SK-N-MC (cell line): ENCODE measurements around the gene EPHA4.

Source experiments
- EZH2 ChIP-seq: fragments of 200-600 bp; sonication (generic); IDR thresholded peaks from one replicate; pipeline ENCODE4 v1.6.1; 2017; ENCODE audit warnings: antibody characterized with exemption
- FOXP2 ChIP-seq: optimal IDR thresholded peaks from 2 replicates; pipeline ENCODE3; 2011; ENCODE audit warnings: mild to moderate bottlenecking, moderate library complexity; ENCODE audit not compliant: insufficient read depth; ENCODE audit errors: extremely low read length, control extremely low read depth
- POLR2AphosphoS5 ChIP-seq: IDR thresholded peaks from 2 replicates; pipeline ENCODE4 v1.6.1; 2012; ENCODE audit warnings: mild to moderate bottlenecking, low read depth, low read length, borderline replicate concordance

DNA sequence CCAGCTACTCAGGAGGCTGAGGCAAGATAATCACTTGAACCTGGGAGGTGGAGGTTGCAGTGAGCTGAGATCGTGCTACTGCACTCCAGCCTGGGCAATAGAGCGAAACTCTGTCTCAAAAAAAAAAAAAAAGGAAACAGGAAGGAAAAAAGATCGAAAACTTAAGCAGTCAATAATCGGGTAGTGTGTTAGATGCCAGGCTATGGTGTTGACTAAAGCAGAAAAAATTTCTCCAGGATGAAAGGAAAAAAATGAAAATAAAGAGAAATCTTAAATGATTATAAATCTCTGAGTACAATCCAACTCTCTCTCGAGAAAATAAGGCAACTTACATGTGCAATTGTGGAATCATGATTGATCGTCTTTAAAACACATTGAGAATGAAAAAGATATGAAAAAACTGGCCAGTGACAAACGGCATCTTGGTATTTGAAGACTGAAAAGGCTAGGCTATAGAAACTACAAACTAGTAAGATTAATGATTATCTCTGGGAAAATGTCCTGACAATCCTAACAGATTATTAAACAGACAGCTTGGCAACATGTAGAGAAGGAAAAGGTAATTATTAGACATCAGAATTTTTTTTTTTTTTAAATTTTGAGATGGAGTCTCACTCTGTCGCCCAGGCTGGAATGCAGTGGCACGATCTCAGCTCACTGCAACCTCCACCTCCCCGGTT lies 16.3 kb upstream of the EPHA4 start:
- TF ChIP-seq EZH2 (no peak), POLR2AphosphoS5 (no peak), FOXP2 (no peak)
